HG02642 (cell line): ENCODE results near the gene AHRR.

Experiments used
- ATAC-seq: cut with Tn5 transposase; IDR thresholded peaks from one replicate; pipeline ENCODE4 v1.9.1; 2021; ENCODE audit warnings: mild to moderate bottlenecking; ENCODE audit not compliant: unreplicated experiment, poor library complexity

Gene AHRR

DNA sequence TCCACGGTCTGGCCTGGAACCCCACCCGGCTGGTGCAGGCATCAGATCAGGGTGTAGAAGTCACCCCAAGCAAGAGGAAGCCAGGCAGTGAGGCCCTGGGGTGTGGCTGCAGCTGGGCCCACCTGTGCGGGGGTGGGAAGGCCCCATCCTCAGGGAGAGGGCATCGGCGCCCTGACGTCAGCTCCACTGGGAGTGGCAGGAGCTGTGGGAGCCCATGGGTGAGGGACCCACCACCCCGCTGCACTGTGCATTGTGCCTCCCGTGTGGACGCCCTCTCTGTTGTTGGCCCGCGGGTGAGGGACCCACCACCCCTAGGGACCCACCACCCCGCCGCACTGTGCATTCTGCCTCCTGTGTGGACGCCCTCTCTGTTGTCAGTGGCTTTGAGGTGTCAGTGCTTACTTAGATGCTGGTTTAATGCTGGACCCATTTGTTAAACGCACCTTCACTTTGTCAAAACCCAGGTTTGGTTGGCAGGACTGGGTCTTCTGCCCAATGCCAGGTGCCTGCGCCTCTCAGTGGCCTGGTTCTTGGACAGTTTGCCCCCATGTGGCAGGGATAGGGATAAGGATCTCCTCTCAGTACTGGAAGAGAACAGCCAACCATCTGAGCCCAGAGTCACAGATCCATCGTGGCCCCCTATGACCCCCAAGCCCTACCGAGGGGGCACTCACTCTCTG, 114.6 kb downstream of the AHRR start:
- ATAC-seq: no peak

DNA sequence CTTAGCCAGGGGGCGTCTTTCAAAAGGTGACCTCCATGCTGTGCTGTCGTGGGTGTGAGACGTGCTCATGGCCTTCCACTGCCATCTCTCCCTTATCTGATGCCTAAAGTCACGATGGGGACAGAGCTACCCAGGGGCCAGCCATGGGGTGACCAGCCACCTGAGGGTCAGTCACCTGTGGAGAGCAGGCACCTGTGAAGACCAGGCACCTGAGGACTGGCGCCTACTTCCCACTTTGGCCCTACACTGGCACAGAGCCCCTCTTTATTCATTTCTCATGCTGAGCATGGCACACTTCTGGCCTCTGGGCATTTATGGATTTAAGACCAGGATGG, 115.1 kb downstream of the AHRR start:
- ATAC-seq: no peak

DNA sequence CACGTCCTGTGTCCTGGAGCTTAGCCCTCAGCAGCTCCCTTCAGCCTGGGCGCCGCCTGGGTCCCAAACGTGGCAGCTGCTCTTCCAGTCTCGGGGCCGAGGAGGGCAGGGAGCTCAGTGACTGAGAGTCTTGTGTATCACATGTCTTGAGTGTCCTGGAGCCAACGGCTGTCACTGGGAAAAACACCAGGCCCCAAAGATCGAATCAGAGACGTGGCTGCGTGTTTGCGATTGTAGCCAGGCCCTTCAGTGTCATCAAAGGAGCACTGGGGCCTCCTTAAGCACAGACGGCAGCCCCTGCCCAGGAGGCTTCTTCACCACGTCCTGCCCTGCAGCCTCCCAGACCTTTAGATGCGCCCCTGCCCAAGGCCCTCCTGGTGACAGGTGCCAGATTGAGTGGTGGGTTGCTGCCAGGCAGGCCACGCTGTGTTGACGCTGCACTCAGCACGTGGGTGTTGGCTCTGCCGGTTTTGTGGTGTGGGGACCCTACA, 115.8 kb downstream of the AHRR start:
- ATAC-seq: no peak

DNA sequence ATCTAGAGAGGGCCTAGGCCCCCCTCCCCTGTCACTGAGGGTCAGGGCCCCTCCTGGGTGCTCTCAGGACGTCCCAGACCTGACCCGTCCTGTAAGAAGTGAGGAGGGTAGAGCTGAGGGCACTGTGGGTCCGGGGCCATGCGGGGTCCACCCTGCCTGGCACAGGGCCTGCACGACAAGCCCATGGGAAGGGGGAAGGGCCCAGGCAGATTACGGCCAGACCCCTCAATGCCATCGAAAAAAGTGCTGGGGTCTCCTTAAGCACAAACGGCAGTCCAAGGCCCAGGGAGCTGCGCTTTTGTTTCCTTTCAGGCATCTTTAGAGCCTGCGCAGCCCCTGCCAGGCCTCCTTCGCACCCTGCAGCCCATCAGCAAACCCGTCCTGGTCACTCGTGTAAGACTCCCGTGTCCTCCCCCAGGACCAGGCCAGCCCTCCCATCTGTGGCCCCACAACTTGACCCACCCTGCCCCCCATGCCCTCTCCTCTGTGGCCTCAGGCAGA, 117.0 kb downstream of the AHRR start:
- no peak for ATAC-seq

DNA sequence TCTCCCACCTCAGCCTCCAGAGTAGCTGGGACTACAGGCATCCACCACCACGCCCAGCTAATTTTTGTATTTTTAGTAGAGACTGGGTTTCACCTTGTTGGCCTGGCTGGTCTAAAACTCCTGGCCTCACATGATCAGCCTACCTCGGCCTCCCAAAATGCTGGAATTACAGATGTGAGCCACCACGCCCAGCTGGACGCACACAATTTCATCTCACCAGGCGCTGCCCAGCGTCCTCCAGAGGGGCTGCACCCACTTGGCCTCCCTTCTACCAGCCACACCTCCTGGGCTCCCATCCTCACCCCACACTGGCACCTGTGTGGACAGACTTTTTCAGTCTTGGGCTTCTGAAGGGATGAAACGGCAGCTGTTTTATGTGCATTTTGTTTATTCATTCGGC, 117.7 kb downstream of the AHRR start:
- ATAC-seq: no peak

DNA sequence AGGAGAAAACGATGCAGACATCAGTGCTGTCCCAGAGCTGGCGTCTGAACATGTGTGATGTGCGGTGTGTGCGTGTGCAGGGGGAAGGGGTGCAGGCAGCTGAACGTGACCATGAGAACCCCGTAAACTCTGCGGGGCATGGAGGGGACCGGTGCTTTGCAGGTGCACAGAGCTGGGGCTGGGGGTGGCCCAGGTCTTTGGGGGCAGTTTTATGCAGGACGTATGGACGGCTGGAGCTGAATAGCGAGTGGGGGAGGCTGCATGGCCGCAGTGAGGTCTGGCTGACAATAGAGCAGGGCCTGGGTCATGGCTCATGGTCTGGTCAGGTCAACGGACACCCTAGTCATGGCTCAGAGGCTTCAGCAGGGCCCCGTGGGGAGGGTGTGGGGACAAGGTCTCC, 118.1 kb downstream of the AHRR start:
- no peak for ATAC-seq

DNA sequence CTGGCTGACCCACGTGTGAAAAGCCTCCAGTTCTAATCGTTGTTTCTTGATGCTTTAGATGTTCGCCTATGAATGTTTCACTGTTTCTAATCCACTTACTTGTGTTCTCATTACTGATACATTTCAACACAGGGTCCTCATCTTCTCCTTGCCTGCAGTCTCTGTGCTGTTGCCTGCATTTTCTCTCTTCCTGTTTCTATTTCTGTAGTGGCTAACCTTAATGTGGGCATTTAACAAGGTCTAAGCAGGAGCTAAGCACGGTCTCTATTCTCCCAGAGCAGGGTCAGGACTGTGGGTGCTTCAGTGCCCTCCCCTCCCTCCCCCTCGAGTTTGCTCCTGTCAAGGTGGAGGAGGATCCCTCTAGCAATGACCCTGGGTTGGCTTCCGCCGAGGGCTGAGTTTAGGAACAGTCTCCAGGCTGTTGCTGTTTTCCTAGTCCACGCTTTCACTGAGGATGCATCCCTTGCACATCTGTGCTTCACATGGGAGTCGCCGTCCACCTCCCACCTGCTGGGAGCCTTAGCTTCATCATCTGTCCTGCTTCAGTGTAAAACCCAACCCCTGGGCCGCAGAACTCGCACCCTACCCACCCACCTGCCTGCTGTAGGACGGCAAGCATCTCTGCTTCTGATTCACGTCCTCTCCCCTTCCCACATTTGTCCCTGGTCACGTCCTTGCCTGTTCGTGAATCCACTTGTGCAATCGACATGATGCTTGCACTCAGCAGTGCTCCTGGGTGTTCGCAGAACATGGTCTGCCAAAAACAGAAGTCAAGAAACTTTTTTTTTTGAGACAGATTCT, 119.1 kb downstream of the AHRR start:
- no peak for ATAC-seq

DNA sequence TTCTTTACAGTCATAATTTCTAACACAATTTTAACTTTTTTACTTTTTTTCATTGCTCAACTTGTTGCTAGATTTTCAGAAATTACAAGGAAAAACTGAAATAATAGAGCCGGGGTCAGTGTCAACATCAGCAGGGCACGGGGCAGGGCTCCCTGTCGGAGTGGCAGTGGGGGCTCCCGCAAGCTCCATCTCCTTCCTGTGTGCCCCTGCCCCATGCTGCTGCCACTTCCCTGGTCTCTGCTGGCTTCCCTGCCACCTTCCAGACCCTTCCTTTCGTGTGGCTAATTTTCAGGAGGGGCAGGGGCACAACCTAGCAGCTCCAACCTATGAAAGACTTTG, 120.5 kb downstream of the AHRR start:
- no peak for ATAC-seq

DNA sequence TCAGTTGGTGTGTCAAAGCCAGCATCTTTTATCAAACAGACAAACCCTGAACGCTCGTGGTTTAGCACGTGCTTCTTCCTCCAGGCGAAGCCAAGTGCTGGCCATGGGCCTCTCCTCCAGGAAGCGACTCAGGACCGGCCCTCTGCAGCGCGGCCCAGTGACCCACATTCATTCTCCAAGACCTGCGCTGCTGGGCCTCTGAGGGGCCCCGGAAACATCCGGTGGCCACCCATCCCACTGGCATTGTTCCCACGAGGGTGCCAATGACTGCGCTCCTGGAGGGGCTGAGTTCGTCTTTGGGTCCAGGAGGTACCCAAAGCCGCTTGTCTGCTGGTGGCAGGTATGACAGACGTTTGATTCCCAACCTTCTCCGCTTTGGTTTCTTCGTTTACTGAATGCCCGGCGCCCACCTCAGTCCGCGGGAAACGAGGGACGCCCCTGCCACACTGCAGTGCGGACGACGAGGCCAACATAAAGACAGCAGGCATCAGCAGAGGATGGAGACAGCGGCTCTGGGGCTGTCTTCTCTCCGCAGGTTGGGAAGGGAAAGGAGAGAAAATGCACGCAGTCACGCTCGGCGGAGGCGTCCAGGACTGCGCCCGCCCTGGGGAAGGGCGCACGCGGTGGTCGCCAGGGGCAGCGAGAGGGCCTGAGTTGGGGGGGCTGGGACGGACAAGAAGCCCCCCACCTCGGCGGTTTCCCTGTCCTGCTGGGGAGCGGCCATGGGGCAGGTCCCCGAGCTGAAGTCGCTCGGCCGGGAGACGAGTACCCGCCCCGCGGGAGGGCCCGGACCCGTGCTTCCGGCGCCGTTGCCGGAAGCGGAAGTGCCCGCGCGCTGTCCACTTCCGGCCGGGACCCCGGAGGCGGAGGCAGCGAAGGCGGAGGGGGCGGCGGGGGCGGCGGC, 121.1 kb downstream of the AHRR start, which contains the start of gene EXOC3:
Gene EXOC3, plus strand, starts transcription at position 842 of the 904 bp plus-strand sequence. CDS start 3,030 bp downstream, outside the sequence.
- ATAC-seq: peak; percentile 83

DNA sequence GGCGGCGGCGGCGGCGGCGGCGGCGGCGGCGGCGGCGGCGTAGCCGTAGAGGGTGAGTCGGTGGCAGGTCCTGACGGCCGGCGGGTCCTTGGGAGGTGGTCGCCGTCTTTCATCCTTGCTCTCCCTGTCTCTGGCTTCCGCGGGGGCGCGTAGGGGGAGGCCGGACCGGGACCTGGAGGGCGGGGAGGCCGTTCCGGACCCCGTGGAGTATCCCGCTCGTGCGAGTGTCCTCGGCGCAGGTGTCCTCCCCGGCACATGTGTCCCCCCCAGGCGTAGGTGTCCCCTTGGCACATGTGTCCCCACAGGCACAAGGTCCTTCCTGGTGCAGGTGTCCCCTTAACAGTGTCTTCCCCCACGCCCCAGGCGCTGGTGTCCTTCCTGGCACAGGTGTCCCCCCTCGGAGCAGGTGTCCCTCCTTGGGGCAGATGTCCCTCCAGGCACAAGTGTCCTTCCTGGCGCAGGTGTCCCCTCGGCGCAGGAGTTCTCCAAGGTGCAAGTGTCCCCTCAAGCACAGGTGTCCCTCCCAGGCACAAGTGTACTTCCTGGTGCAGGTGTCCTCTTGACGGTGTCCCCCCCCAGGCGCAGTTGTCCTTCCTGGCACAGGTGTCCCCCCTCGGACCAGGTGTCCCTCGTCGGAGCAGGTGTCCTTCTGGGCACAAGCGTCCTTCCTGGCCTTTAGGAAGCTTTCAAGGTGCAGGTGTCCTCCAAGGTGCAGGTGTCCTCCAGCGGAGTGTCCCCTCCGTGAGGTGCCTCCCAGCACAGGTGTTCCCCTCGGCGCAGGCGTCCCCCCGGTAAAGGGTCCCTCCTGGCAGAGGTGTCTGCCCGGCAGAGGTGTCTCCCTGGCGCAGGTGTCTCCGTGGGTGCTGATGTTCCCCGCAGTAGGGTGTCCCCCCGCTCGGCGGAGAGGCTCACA, 122.0 kb downstream of the AHRR start:
- ATAC-seq: peak; percentile 20

DNA sequence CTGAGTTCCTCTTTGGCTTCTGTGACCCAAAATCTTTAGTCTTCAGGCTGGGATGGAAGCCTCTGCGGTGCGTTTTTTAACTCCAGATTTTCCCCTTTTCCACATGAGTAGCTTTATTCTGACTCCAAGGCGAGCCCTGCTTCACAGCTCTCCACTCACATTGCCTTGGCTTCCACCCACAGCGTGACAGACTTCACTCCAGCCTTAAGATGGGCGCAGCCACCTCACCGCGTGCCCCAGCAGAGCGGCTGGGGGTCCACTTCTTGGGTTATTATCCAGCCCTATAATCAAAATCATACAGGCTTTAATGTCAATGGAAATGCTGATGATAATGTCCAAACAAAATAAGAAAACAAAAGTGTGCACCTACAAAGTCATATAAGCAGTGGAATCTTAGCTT, 122.7 kb downstream of the AHRR start:
- ATAC-seq: no peak

DNA sequence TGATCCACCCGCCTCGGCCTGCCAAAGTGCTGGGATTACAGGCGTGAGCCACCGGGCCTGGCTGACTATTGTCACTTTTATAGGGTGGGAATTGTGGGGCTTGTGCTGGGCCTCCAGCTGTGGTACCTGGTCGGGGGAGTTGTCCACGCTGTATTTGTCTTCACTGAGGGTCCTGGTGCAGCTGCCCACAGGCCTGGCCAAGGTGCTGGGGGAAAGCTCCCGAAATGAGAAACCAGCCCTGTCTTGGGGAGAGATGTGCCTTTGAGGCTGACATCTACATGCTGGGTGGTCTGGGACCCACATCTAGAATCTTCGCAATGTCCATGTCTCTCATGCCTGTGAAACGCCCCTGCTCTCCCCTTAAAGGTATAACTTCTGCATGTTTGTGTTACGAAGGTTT, 124.1 kb downstream of the AHRR start:
- ATAC-seq: no peak

DNA sequence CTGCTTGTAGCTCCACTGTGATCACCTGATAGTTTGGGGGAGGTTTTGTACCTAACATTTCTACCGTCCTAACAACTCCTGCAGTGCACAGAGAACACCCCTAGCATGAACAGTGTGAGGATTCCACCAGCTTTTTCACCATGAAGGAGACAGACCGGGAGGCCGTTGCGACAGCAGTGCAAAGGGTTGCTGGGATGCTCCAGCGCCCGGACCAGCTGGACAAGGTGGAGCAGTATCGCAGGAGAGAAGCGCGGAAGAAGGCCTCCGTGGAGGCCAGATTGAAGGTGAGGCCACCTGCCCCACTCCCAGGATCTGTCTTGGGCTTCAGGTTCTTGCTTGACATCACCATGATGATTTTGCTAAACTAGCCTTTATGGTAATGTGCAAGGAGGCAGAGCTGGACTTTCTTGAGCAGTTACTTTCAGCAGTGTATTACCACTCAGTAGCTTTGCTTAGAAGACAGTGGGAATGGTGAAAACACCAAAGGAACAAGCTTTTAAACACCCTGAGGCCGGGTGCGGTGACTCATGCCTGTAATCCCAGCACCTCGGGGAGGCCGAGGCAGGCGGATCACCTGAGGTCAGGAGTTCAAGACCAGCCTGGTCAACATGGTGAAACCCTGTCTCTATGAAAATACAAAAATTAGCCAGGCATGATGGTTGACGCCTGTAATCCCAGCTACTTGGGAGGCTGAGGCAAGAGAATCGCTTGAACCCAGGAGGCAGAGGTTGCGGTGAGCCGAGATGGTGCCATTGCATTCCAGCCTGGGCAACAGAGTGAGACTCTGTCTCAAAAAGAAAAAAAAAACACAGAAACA, 124.8 kb downstream of the AHRR start:
- no peak for ATAC-seq

DNA sequence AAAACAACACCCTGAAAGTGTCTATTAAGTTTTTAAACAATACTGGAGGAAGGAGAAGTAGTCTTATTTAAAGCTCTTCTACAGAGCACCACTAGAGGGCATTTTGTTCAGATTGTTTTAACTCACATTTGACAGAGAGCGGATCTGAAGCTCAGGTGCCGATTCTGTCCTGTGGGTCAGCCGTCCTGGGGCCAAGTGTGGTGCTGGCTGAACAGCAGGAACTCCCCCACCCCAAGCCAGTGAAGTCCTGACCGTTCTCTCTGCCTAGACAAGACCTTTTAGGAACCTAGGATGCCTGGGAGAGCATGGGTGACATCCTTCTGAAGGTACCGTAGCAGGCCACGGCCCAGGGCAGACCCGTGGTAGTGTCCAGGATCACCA, 125.4 kb downstream of the AHRR start:
- ATAC-seq: no peak

DNA sequence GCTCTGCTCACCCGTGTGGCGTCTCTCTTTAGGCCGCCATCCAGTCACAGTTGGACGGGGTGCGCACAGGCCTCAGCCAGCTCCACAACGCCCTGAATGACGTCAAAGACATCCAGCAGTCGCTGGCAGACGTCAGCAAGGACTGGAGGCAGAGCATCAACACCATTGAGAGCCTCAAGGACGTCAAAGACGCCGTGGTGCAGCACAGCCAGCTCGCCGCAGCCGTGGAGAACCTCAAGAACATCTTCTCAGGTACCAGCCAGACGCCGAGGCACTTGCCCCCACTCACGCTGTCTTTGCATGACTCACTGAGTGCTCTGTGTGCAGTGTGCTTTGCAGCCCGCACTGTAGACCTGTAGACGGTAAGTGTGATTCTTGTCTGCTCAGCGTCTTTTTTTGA, 126.0 kb downstream of the AHRR start:
- ATAC-seq: no peak

DNA sequence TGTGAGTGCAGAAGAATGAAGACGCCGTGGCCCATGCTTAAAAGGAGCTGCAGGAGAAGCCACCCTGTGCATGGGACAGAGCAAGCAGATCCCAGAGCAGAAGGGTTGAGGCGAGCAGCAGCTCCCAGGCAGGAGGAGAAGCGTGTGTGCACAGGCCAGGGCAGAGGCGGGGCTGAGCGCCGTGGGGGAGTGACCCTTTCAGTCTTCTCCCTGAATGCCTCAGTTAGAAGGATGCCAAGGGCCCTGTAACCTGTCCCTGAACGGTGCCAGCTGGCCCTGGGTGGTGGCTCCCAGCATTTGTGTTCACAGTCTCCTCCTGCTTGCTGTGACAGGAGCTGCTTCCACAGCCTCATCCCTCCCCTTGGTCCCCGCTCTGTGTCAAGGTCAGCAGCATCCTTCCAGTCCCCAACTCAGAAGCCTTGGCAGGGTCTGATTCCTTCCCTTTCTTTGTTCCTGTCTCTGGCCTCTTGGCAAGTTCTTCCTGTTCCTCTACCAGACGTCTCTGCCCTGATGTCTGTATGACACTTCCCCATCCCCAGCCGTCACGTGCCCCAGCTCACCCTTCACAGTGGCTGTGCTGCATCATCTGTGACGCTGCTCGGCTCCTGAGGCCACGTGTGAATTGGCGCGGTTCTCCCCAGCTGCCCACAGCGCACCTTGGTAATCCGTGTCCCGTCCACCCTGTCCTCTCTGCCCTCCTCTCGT, 126.7 kb downstream of the AHRR start:
- no peak for ATAC-seq

DNA sequence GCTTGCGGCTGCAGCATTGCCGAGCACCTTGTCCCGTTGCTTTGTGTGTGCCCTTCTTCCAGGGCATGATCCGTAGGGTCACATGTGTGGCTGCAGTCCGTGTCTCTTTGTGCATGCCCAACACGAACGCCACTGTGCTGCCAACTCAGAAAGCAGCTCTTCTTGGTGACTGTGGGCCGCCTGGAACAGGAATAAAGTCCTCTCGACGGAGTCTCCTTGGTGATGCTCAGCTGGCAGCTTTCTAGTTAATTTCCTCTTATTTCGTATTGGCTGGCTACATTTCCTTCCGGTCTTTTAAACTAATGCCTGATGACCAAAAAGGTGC, 127.2 kb downstream of the AHRR start:
- no peak for ATAC-seq

DNA sequence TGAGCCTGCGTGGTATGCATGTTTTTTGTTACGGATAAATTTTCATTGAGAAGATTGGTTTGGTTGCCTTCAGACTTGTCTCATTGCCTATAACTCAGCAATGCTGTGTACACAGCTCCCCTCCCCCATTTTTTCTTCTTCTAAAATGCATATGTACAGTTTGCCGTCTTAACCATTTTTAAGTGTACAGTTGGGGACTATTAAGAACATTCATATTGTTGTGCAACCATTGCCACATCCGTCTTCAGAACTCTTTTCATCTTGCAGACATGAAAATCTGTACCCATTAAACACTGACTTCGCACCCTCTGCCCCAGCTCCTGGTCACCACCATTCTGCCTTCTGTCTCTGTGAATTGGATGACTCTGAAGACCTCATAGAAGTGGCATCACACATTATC, 127.6 kb downstream of the AHRR start:
- no peak for ATAC-seq
